Esophagus muscularis mucosa (tissue), 3 donors: ENCODE results near the gene LDB3.

Experiments used
- POLR2A ChIP-seq: fragments of 450-650 bp; IDR thresholded peaks from one replicate; pipeline ENCODE4 v1.6.1; 2017; ENCODE audit warnings: antibody characterized with exemption, moderate library complexity, mild to moderate bottlenecking, low read depth
- TF ChIP-seq, protein P1 (sequence below), 3 experiments: fragments of 200-600 bp in 2 of 3; fragments of 450-650 bp in 1 of 3; sonication (generic) in 2 of 3; IDR thresholded peaks; one replicate each; pipeline ENCODE4 v1.5.1; 2017 to 2019; ENCODE audit warnings: antibody characterized with exemption in 3 of 3, mild to moderate bottlenecking in 2 of 3, moderate library complexity in 1 of 3

DNA sequence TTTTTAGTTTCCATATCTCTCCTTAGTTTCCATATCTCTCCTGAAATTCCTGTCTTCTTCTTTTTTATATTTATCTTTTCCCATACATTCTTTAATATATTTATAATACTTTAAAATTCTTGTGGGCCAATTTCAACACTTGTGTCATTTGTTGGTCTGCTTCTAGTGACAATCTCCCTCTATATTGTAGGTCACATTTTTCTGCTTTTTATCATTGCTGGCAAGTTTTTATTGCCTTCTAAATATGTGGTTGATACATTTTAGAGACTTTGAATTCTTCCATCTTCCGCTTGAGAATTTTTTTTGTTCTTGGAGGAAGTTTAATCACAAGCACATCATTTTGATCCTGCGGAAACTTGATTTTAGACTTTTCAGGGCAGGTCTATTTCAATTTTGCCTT is 40.0 kb upstream of the LDB3 start:
- TF ChIP-seq, protein P1, sequence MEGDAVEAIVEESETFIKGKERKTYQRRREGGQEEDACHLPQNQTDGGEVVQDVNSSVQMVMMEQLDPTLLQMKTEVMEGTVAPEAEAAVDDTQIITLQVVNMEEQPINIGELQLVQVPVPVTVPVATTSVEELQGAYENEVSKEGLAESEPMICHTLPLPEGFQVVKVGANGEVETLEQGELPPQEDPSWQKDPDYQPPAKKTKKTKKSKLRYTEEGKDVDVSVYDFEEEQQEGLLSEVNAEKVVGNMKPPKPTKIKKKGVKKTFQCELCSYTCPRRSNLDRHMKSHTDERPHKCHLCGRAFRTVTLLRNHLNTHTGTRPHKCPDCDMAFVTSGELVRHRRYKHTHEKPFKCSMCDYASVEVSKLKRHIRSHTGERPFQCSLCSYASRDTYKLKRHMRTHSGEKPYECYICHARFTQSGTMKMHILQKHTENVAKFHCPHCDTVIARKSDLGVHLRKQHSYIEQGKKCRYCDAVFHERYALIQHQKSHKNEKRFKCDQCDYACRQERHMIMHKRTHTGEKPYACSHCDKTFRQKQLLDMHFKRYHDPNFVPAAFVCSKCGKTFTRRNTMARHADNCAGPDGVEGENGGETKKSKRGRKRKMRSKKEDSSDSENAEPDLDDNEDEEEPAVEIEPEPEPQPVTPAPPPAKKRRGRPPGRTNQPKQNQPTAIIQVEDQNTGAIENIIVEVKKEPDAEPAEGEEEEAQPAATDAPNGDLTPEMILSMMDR (IDR thresholded peaks at IDR 0.05), result no peak
- TF ChIP-seq POLR2A, result no peak
